NCI-H1417 treated with DMSO at 0.1 percent for 48 hours (cell line): ENCODE results near the gene PARN.

ENCODE experiments used
- DNase-seq: peaks from one replicate; lab custom pipeline; 2025; lab: John Stamatoyannopoulos, UW

The PARN gene

DNA sequence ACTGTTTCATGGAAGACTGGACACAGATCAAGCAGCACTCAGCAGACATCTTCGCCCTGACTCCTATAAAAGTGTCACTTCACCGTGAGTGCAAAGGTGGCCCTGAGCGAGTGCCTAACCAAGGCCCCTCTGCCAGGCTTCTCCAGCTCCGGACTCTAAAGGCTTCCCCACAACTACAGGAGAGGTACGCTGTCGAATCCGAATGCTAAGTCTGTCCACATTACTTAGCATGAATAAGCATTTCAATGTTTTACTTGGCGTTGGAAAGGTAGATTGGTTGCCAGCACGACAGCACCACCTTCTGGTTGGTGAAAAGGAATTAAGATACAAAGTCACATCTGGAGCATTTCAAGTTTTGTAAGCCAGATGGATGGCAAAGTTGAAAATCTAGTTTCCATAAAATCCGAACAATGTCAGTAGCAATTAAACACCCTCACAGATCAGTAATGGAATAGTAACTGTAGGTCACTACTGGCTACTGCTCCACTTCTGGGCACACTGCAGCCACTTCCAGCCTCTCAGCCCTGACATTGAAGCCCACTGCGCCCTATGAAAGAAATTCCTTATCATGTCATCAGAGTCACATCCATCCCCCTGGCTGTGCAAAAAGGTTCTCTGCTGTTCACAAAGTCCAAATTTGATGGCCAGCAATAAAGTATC, 100.9 kb downstream of the PARN start:
- peak; percentile 27 for DNase-seq

GRCh38 chr16:14528306-14528705, 101.8 kb downstream of the PARN start:
- no peak for DNase-seq

DNA sequence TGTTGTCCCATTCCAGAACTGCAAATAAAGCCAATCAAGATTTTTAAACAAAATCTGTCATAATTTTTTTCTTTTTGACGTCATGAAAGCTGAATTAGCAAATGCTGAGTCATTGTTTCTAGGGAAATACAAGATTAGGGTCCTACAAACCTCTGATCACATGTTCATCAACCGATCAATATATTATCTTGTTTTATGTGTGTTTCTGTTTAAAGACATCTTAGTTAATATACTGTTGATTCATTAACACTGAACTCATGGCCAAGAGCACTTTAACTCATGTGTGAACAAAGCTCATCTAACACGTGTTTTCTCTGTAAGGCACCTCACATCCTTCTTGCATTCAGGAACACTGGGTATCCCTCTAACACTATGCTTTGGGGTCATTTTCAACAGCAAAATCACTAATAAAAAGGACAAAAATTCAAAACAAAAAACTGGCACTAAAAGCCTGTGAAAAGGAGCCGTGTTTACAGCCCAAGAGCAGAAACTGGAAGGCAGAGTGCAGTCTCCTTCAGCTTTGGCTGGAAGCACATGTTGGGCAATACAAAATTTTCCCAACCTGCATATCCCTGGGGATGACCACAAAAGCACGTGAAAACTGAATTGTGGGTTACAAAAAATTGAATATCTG, 102.5 kb downstream of the PARN start:
- DNase-seq: no peak

DNA sequence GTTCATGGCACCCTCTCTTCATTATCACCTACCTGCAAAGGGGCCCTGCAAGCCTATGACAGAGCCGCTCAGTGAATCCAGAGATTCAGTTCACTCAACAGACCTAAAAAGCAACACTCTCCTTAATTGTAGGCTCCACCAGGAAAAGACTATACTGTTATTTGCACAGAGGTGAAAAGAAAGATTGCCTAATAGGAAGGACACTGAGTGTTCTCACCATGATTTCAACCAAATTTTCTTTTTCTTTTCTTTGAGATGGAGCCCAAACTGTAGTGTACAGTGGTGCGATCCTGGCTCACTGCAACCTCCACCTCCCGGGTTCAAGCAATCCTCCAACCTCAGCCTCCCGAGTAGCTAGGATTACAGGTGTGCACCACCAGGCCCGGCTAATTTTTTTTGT, 104.5 kb downstream of the PARN start:
- DNase-seq: no peak

GRCh38 chr16:14524979-14525378, 105.1 kb downstream of the PARN start:
- DNase-seq: no peak

- DNase-seq: no peak
Measured at GRCh38 chr16:14523632-14524031, 106.4 kb downstream of the PARN start.

DNA sequence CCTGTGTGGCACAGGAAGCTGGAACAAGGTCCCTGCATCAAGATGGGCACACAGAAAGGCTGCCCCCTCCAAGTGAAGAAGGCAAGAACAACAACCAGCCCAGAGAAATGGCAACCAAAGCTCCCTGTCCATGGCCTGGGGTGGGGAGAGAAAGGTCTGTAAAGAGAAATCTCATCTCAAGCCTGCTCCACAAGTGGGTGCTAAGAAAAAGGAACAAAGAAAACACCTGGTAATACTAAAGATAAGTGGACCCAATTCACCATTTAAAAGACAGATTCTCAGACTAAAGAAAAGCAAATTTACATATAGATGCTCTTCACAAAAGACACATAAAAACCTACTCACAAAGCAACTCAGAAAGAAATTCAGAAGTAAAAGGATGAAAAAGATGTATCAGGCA, 107.4 kb downstream of the PARN start:
- no peak for DNase-seq

DNA sequence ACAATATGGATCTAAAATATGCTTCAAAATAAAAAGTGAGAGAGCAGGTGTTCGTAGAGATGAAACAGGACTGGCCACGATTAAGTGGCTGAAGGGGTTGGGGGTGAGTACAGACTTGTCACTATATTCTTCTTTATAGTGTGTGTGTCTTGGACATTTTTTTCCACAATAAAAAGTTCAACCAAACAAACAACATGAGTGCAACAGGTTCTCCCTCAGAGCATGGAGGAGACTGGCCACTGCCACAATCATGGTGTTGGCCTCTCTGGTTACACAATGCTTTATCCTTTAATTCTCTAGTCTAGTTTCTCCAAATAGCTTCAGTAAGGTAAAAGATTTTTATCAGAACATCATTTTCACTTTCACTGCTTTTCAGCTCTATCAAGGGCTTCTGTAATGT, 109.3 kb downstream of the PARN start:
- DNase-seq: no peak

DNA sequence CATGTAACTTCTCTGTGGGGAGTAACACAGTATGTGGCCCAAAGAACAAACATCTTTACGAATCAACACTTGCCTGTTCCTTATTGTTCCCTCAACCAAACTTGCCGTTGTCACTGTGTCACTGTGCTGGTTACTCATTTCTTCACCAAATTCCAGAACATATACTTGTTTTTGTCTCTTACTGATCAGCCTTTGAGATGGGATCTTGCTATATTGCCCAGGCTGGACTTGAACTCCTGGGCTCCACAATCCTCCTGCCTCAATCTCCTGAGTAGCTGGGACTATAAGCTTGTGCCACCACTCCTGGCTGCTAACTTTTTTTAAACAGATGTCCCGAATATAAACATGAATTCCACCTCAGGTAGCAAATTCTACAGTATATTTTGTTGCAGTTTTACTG, 115.1 kb downstream of the PARN start:
- no peak for DNase-seq

DNA sequence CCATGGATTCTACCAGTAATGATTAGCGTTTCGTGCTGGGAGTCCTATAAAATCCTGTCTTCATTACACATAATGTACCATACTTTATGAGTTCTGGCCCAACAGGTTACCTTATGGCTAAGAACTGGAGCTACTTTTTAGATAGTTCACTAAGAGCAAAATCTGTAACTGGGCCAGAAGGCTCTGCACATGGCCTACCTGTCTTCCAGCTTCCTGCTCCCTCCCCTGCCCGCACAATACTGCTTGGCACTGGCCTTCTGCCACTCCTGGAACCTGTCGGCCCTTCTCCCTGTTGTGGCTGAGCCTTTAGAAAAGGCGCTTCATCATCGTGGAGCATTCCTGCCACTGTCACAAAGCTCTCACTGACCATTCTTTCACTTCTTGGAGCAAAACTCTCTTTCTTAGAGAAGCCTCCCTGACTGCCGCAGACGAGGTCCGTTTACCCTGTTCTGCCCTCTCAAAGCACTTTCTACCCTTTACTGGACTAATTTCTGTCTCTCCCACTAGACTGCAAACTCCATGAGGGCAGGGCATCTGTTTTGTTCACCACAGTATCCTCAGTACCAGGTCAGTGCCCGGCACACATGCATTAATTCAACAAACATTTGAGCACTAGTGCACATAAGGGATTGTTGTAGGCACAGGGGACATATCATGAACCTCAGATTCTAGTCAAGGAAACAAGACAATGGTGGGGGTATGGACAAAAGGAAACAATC, 116.5 kb downstream of the PARN start:
- no peak for DNase-seq

GRCh38 chr16:14511800-14512135, 118.3 kb downstream of the PARN start:
- DNase-seq: no peak

DNA sequence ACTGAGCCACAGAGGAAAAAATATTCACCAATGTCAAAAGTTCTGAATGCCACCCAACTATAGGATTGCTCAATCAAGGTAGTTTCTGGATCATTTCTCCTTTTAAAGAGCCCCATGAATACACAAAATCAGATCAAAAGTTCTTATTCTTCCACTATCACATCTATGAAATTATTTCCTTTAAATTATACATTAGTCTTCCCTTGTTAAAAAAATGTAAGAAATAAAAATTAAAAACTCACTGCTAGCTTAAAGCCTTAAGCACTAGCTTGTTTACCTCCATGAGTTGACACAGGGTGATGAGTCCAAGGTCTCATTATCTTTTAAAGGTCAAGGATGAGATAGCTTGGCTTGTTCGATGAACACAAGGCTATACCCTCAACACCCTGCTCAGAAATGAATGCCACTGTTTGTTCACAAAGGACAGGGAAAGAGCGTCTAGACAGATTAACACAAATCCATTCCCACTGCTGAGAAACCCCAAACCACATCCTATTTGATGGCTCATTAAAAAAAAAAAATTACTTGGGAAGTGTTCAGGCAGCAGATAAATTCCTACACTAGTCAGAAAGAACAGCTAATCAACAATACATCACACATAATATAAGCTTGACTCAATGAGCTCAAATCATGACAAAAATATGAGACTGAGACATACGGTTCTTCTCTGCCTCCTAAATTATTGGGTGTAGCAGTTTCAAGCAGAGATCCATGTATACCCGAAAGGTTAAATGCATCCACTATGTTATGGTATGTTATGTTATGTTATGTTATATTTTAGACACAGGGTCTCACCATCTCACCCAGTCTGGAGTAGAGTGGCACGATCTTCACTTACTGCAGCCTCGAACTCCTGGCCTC, 118.9 kb downstream of the PARN start:
- no peak for DNase-seq

- no peak for DNase-seq
Measured at GRCh38 chr16:14510581-14510938, 119.5 kb downstream of the PARN start.

- no peak for DNase-seq
Measured at GRCh38 chr16:14509675-14510132, 120.4 kb downstream of the PARN start.

- no peak for DNase-seq
Measured at GRCh38 chr16:14509055-14509454, 121.0 kb downstream of the PARN start.

- DNase-seq: no peak
Measured at GRCh38 chr16:14505846-14506245, 124.2 kb downstream of the PARN start.

DNA sequence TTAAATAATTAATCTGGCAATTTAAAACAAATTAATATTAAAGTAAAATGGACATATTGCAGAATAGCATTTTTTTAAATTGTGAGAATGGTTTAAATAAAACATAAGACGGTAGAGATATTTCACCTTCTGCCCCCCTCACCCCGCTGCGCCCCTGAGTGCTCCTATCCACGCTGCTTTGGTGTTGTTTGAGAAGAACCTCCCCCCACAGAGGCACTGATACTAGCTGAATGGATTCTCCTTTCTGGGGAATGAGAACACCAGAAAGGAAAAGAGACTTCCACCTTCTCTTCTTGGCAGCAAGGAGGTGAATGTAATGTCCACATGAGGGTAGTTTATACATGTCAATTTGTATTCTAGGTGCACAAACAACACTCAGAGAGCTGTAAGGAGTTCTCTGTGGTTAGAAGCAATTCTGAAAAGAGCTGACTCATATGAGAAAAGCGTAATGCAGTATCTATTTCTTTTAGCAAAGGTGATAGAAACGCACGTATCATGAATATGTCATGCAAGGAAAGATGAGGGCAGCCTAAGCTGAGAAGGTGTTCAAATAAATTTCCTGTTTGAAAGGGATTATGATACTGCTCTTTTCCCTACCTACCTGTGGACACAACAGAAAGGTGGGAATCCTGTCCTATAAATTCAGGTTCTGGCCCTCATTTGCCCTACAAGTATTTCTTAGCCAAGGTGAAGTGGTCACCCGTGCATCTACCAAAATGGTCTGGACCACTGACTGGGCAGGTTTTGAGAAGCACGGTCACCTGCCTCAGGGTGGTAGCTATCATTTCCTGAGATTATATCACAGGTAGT, 126.9 kb downstream of the PARN start:
- no peak for DNase-seq

DNA sequence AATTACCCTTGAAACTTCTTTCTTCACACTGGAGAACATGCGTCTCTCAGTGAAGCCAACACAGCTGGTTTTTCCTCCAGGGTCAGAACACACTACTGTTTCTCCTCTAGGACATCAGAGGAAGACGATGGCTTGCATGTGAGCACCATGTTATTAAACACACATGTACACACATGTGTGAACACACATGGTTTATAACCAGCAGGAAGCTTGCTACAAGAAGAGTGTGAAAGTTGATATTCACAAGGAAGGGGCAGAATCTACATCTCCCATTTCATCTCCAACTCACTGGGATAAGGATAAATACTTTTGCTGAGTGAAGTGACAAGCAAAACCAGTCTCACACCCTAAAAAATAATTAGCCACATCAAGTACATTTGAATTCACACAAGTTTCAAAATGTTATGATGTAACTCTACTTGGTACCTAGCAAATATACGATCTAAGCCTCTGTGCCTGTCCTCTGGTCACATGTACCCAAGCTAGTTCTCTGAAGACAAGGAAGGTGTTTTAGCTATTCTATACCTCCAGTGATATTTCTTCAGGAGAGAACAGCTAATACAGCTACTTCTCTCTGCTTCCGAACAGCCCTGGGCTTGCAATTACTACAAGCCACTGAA, 127.7 kb downstream of the PARN start:
- no peak for DNase-seq

GRCh38 chr16:14501331-14502255, 128.5 kb downstream of the PARN start:
- no peak for DNase-seq

GRCh38 chr16:14500791-14501190, 129.3 kb downstream of the PARN start:
- DNase-seq: no peak
